Vagina (tissue), 2 donors: Measurements from ENCODE around the gene TMTC1. TPM values are rescaled to one million over a fixed set of nuclear protein-coding genes. Genes with fewer than 3 reads are reported as not detected.

Experiments
- DNase-seq, 2 donors: peaks; one replicate each; pipeline ENCODE4 v3.0.0-alpha.2; 2017; ENCODE audit errors: extremely low spot score in 2 of 2
- H3K27ac ChIP-seq: fragments of 200-600 bp; sonication (generic); one replicate; pipeline ENCODE4 v1.5.1; 2019
- H3K27me3 ChIP-seq: fragments of 200-600 bp; sonication (generic); one replicate; pipeline ENCODE4 v1.5.1; 2019
- H3K36me3 ChIP-seq, 2 donors: fragments of 200-600 bp; sonication (generic); one replicate each; pipeline ENCODE4 v1.5.1; 2017 to 2019
- H3K4me1 ChIP-seq: fragments of 200-600 bp; sonication (generic); one replicate; pipeline ENCODE4 v1.5.1; 2019
- H3K4me3 ChIP-seq, 2 donors: fragments of 200-600 bp; sonication (generic); 1 replicate in 1 of 2; 2 replicates in 1 of 2; pipeline ENCODE4 v1.5.1; 2016 to 2019
- H3K9me3 ChIP-seq: fragments of 200-600 bp; sonication (generic); one replicate; pipeline ENCODE4 v1.5.1; 2019
- CTCF ChIP-seq, 3 experiments: fragments of 450-650 bp in 2 of 3; fragments of 200-600 bp in 1 of 3; sonication (generic) in 1 of 3; IDR thresholded peaks; one replicate each; pipeline ENCODE4 v1.5.1; 2017 to 2019; ENCODE audit warnings: antibody characterized with exemption in 3 of 3, mild to moderate bottlenecking in 2 of 3, moderate library complexity in 2 of 3
- POLR2A ChIP-seq, 2 donors: fragments of 450-650 bp; IDR thresholded peaks; one replicate each; pipeline ENCODE4 v1.6.1; 2017; ENCODE audit warnings: antibody characterized with exemption in 2 of 2, mild to moderate bottlenecking in 2 of 2, moderate library complexity in 2 of 2
- POLR2AphosphoS5 ChIP-seq, 2 donors: sonication (generic); formaldehyde crosslinking; IDR thresholded peaks; one replicate each; pipeline ENCODE4 v1.9.0; 2017; ENCODE audit warnings: antibody characterized with exemption in 2 of 2, mild to moderate bottlenecking in 2 of 2, low read depth in 1 of 2; ENCODE audit not compliant: insufficient read depth in 1 of 2
- intact Hi-C: fragments of 100-400 bp; cut with DNase I; formaldehyde crosslinking; loops from one replicate; pipeline ENCODE4 v1.15.1; 2023
- total RNA-seq: library from RNA; depleted of rRNA; stranded (reverse); fragments of >200 nt; gene quantifications from one replicate; pipeline ENCODE4 v1.2.3, GENCODE V29; 2016

The TMTC1 gene
- total RNA-seq, 1 donor from 2014 or later: 63.8 TPM

GRCh38 chr12:29572938-29573337, 210.8 kb downstream of the TMTC1 start:
- intact Hi-C loops: no loop called here
- Histone ChIP-seq H3K9me3 (no peaks in the 10 kb centered on the region), H3K4me3 (no peak overlapping the region), H3K27ac (no peak overlapping the region), H3K4me1 (peaks cover 6% of the 10 kb centered on the region), H3K36me3 (peaks cover 0 to 5% of the 10 kb centered on the region in 2 donors), H3K27me3 (no peaks in the 10 kb centered on the region)
- no peak for DNase-seq
- TF ChIP-seq POLR2AphosphoS5 (IDR thresholded peaks at IDR 0.05; ENCODE audit: insufficient read depth in 1 of 2, low read depth in 1 of 2) (no peak), CTCF (IDR thresholded peaks at IDR 0.05) (no peak), POLR2A (IDR thresholded peaks at IDR 0.05) (no peak)

DNA sequence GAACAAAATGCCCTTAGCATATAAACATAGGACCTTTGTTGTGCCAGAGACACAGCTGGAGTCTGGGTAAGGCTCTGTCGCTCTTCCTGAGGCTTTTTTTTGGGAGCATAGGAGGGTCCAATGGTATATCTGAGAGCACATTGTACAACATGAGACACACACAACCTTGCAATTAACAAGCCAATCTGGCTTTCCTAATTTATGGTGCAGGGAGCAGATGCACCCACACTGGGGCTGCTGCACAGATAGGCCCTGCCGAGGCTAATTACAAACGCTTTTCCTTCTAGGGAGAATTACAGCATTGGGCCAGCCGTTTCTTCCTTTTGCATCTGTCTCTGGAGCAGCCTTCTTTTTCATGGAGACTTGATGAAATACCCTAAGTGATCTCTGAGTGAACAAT, 211.3 kb downstream of the TMTC1 start:
- TF ChIP-seq CTCF (IDR thresholded peaks at IDR 0.05) (no peak), POLR2AphosphoS5 (IDR thresholded peaks at IDR 0.05; ENCODE audit: insufficient read depth in 1 of 2, low read depth in 1 of 2) (no peak), POLR2A (IDR thresholded peaks at IDR 0.05) (no peak)
- intact Hi-C loops: no loop called here
- no peak for DNase-seq
- H3K27me3 ChIP-seq: no peaks in the 10 kb centered on the region
- no peaks in the 10 kb centered on the region for H3K9me3 ChIP-seq
- no peak overlapping the region for H3K27ac ChIP-seq
- peaks cover 6% of the 10 kb centered on the region for H3K4me1 ChIP-seq
- H3K4me3 ChIP-seq: no peak overlapping the region
- peaks cover 0 to 5% of the 10 kb centered on the region in 2 donors for H3K36me3 ChIP-seq

DNA sequence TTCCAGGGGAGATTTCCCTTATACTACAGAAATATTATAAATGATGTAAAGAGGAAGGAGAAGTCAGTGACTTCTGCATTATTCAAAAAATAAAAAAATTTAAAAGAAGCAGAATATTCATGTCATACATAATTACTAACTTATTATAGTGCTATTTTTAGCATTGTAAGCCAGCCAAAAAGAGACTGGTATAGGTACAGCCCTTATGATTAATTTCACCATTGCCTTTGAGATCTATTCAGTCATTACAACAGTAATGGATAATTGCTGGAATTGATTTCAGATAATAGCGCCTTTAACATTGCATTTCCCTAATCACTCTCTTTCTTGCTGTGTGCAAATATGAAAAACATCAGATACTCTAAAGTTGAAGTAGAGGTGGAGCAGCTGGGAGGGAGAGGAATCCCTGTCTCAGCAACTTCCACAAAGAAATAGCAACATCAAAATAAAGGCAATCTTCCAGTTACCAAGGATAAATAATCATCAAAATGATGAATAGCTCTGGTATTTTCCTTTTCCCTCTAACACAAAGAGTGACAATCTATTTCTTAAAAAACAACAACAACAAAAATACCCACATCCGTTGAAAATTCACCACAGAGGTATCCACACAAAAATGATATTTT, 214.5 kb downstream of the TMTC1 start:
- H3K4me1 ChIP-seq: peaks cover 6% of the 10 kb centered on the region
- peaks cover 0 to 5% of the 10 kb centered on the region in 2 donors for H3K36me3 ChIP-seq
- H3K27ac ChIP-seq: no peak overlapping the region
- no peaks in the 10 kb centered on the region for H3K9me3 ChIP-seq
- no peak for TF ChIP-seq POLR2AphosphoS5 (IDR thresholded peaks at IDR 0.05; ENCODE audit: insufficient read depth in 1 of 2, low read depth in 1 of 2)
- no peak for TF ChIP-seq POLR2A (IDR thresholded peaks at IDR 0.05)
- no peak for TF ChIP-seq CTCF (IDR thresholded peaks at IDR 0.05)
- no peak overlapping the region for H3K4me3 ChIP-seq
- intact Hi-C loops: no loop called here
- no peaks in the 10 kb centered on the region for H3K27me3 ChIP-seq
- no peak for DNase-seq

- no peak for DNase-seq
- H3K9me3 ChIP-seq: no peaks in the 10 kb centered on the region
- intact Hi-C loops: no loop called here
- no peaks in the 10 kb centered on the region for H3K36me3 ChIP-seq
- no peak overlapping the region for H3K4me3 ChIP-seq
- peaks cover 19% of the 10 kb centered on the region for H3K4me1 ChIP-seq
- H3K27me3 ChIP-seq: no peaks in the 10 kb centered on the region
- TF ChIP-seq CTCF (IDR thresholded peaks at IDR 0.05): no peak
- TF ChIP-seq POLR2A (IDR thresholded peaks at IDR 0.05): no peak
- TF ChIP-seq POLR2AphosphoS5 (IDR thresholded peaks at IDR 0.05; ENCODE audit: insufficient read depth in 1 of 2, low read depth in 1 of 2): no peak
- no peak overlapping the region for H3K27ac ChIP-seq
Measured at GRCh38 chr12:29566441-29566840, 217.3 kb downstream of the TMTC1 start.

DNA sequence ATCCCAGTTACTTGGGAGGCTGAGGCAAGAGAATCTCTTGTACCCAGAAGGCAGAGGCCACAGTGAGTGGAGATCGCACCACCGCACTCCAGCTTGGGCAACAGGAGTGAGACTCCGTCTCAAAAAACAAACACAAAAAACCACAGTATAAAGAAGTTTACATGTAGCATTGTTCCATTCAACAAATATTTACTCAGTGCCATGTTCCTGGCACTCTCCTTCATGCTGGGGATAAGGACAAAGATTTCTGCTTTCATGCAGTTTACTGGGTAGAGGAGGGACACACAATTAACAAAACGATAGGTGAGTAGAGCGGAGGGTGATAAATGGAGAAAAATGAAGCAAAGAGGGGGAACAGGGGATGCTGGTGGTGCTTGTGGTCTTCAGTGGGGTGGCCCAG, 218.0 kb downstream of the TMTC1 start:
- H3K27ac ChIP-seq: no peak overlapping the region
- no peaks in the 10 kb centered on the region for H3K9me3 ChIP-seq
- no peak for TF ChIP-seq POLR2A (IDR thresholded peaks at IDR 0.05)
- TF ChIP-seq POLR2AphosphoS5 (IDR thresholded peaks at IDR 0.05; ENCODE audit: insufficient read depth in 1 of 2, low read depth in 1 of 2): no peak
- TF ChIP-seq CTCF (IDR thresholded peaks at IDR 0.05): no peak
- H3K36me3 ChIP-seq: no peaks in the 10 kb centered on the region
- no peaks in the 10 kb centered on the region for H3K27me3 ChIP-seq
- no peak for DNase-seq
- peaks cover 26% of the 10 kb centered on the region for H3K4me1 ChIP-seq
- no peak overlapping the region for H3K4me3 ChIP-seq
- intact Hi-C loops: no loop called here
